Measurements from ENCODE around the gene AOC3. TPM values are rescaled to one million over a fixed set of nuclear protein-coding genes. Genes with fewer than 3 reads are reported as not detected.

The AOC3 gene
- total and polyA plus RNA-seq, 2 of the 8 experiments (the other 6 are each of a cell fraction or from before 2014, with no cell fraction given): 2.5 to 2.7 TPM

DNA sequence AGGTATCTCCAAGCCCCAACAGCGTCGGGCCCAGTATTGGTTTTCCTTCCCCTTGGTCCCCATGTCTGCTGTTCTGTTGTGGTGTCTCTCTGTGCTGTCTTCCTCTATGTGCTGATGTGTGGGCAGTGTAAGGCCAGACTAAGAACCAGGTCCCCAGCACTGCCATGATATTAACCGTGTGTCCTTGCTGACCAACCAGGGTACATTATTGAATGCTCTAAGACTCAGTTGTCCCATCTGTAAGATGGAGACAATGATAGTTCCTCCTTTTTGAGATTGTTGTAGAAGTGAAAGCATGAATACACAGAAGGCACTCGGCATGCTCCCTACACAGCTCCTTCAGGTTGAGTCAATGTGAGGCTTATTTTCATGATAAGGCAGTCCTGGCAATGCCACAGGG, 20.6 kb downstream of the AOC3 start:
- no peaks in the 10 kb centered on the region for H3K23me2 ChIP-seq (ENCODE audit: low read depth, low read length)
- no peak overlapping the region for H3K9ac ChIP-seq (replicated peaks in 1 of 4; ENCODE audit: extremely low read depth in 1 of 4, low read depth in 3 of 4, low read length in 3 of 4)
- WGBS, 2 experiments (ENCODE audit: extremely low coverage in 1 of 2, insufficient coverage in 1 of 2, insufficient read length in 1 of 2, insufficient replicate concordance in 2 of 2, low coverage in 1 of 2, low lambda C conversion rate in 2 of 2, missing lambda C conversion rate in 1 of 2): 93% methylated on average over 4 of the region's 4 CpGs; no CpG with 5 or more reads in 1 of the 2 experiments
- H3K23ac ChIP-seq (ENCODE audit: insufficient read length): no peak overlapping the region
- H2BK20ac ChIP-seq (ENCODE audit: low read length): no peak overlapping the region
- no peak overlapping the region for H3K4ac ChIP-seq (replicated peaks; ENCODE audit: insufficient read length, low read depth, low read length)
- DNase-seq (ENCODE audit: low read depth in 1 of 2, low spot score in 2 of 2) (no peak), FAIRE-seq (no peak)
- no peak overlapping the region for H4K91ac ChIP-seq (replicated peaks; ENCODE audit: insufficient read length, low read length)
- H2BK15ac ChIP-seq (ENCODE audit: low read length): no peak overlapping the region
- no peak overlapping the region for H2BK5ac ChIP-seq (ENCODE audit: low read depth, low read length)
- H3K4me2 ChIP-seq (ENCODE audit: insufficient read depth in 1 of 2, low read depth in 2 of 2, low read length in 2 of 2): no peak overlapping the region
- no peak overlapping the region for H3K27ac ChIP-seq (ENCODE audit: low read depth, low read length)
- no peak overlapping the region for H2BK120ac ChIP-seq (replicated peaks; ENCODE audit: low read depth, low read length)
- H2BK12ac ChIP-seq (ENCODE audit: low read depth, low read length): no peak overlapping the region
- CTCF ChIA-PET (ENCODE audit: partially characterized antibody): interaction anchor here (0.7 kb wide), 1 partner anchor 794 kb away, joined by 3 read pairs; no protein-coding TSS in a partner anchor
- H4K20me1 ChIP-seq (replicated peaks in 1 of 2; ENCODE audit: control insufficient read depth in 1 of 2, insufficient read depth in 2 of 2, low read length in 2 of 2): no peaks in the 10 kb centered on the region
- H3K36me3 ChIP-seq (ENCODE audit: control insufficient read depth in 2 of 4, insufficient read depth in 4 of 4, low read length in 3 of 4): no peaks in the 10 kb centered on the region
- H4K8ac ChIP-seq (ENCODE audit: extremely low read depth, insufficient read depth, low read length): no peak overlapping the region
- H3K9me3 ChIP-seq (ENCODE audit: insufficient read depth in 2 of 2, low read depth in 1 of 2, low read length in 1 of 2): peaks cover 2 to 11% of the 10 kb centered on the region in 2 experiments; a peak in 1 of 4 replicates
- no peaks in the 10 kb centered on the region for H3K79me1 ChIP-seq (ENCODE audit: low read depth, low read length)
- H2AK5ac ChIP-seq (ENCODE audit: low read depth, low read length): no peak overlapping the region
- no peak overlapping the region for H3K56ac ChIP-seq (replicated peaks; ENCODE audit: insufficient read length, low read depth, low read length)
- H3K4me3 ChIP-seq (ENCODE audit: extremely low read depth in 1 of 4, insufficient read depth in 2 of 4, low read depth in 3 of 4, low read length in 4 of 4): no peak overlapping the region
- H3K4me1 ChIP-seq (replicated peaks in 1 of 4; ENCODE audit: control insufficient read depth in 3 of 4, insufficient read depth in 4 of 4, low read length in 3 of 4): no peaks in the 10 kb centered on the region
- no peak overlapping the region for H4K5ac ChIP-seq (ENCODE audit: insufficient read length, low read depth, low read length)
- H3K18ac ChIP-seq (ENCODE audit: extremely low read depth, low read length): no peak overlapping the region
- POLR2A ChIA-PET (ENCODE audit: partially characterized antibody): no interaction called here
- no peaks in the 10 kb centered on the region for H3K27me3 ChIP-seq (replicated peaks in 1 of 4; ENCODE audit: control insufficient read depth in 3 of 4, extremely low read depth in 1 of 4, insufficient read depth in 3 of 4, low read length in 3 of 4)
- H3K79me2 ChIP-seq (ENCODE audit: control insufficient read depth in 1 of 2, insufficient read depth in 2 of 2, low read length in 2 of 2): no peaks in the 10 kb centered on the region
- H3K14ac ChIP-seq (ENCODE audit: insufficient read length): no peak overlapping the region
- no peak overlapping the region for H2AFZ ChIP-seq (ENCODE audit: low read length)
- TF ChIP-seq, protein P1, sequence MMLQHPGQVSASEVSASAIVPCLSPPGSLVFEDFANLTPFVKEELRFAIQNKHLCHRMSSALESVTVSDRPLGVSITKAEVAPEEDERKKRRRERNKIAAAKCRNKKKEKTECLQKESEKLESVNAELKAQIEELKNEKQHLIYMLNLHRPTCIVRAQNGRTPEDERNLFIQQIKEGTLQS (IDR thresholded peaks at IDR 0.05; ENCODE audit: insufficient read depth, low read depth, low read length): no peak
- TF ChIP-seq SP1 (IDR thresholded peaks at IDR 0.05; ENCODE audit: low read depth, low read length) (no peak), JUN (IDR thresholded peaks at IDR 0.05; ENCODE audit: low read depth, low read length) (no peak), CHD2 (IDR thresholded peaks at IDR 0.05; ENCODE audit: low read length) (no peak), CBX8 (IDR thresholded peaks at IDR 0.05; ENCODE audit: borderline replicate concordance, low read depth, low read length) (no peak), BACH1 (IDR thresholded peaks at IDR 0.05; ENCODE audit: low read length) (no peak), EZH2 (IDR thresholded peaks at IDR 0.05; ENCODE audit: low read depth, low read length, severe bottlenecking) (no peak), EP300 (IDR thresholded peaks at IDR 0.05; ENCODE audit: borderline replicate concordance in 1 of 2, low read depth in 2 of 2, low read length in 2 of 2) (no peak), SRF (IDR thresholded peaks at IDR 0.05; ENCODE audit: low read depth, low read length) (no peak), CTBP2 (IDR thresholded peaks at IDR 0.05; ENCODE audit: borderline replicate concordance, insufficient read depth, insufficient read length, low read length) (no peak), POU5F1 (IDR thresholded peaks at IDR 0.05; ENCODE audit: low read depth, low read length) (no peak), CREB1 (IDR thresholded peaks at IDR 0.05) (no peak)
- TF ChIP-seq, protein P2, sequence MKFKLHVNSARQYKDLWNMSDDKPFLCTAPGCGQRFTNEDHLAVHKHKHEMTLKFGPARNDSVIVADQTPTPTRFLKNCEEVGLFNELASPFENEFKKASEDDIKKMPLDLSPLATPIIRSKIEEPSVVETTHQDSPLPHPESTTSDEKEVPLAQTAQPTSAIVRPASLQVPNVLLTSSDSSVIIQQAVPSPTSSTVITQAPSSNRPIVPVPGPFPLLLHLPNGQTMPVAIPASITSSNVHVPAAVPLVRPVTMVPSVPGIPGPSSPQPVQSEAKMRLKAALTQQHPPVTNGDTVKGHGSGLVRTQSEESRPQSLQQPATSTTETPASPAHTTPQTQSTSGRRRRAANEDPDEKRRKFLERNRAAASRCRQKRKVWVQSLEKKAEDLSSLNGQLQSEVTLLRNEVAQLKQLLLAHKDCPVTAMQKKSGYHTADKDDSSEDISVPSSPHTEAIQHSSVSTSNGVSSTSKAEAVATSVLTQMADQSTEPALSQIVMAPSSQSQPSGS (IDR thresholded peaks at IDR 0.05; ENCODE audit: low read length): no peak

Data from H1 (cell line).